Activated CD8-positive, alpha-beta T cell treated with anti-CD3 and anti-CD28 coated beads for 36 hours (primary cell): ENCODE data around the gene TCP11L1. TPM values are rescaled to one million over a fixed set of nuclear protein-coding genes. Genes with fewer than 3 reads are reported as not detected.

Source experiments
- ATAC-seq: fragments of 200-7000 bp; cut with Tn5 transposase; one replicate; pipeline ENCODE4 v1.10.0; 2021; ENCODE audit warnings: mild to moderate bottlenecking, moderate library complexity
- CTCF ChIA-PET: fragments of 350-600 bp; sonication (Branson Sonifier 250); formaldehyde crosslinking; loops from one replicate; lab custom pipeline; 2021; ENCODE audit warnings: antibody characterized with exemption; lab: Charles Lee
- POLR2A ChIA-PET: fragments of 350-600 bp; sonication (Branson Sonifier 250); formaldehyde crosslinking; loops from one replicate; lab custom pipeline; 2021; ENCODE audit warnings: antibody characterized with exemption; lab: Charles Lee
- DNase-seq: peaks from one replicate; pipeline ENCODE4 v3.0.0-alpha.2; 2020
- H3K27ac Mint-ChIP-seq: one replicate; pipeline ENCODE4 v1.8.0; 2021; ENCODE audit warnings: mild to moderate bottlenecking, mixed read lengths
- H3K27me3 Mint-ChIP-seq: one replicate; pipeline ENCODE4 v1.8.0; 2021; ENCODE audit warnings: mixed read lengths
- H3K36me3 Mint-ChIP-seq: one replicate; pipeline ENCODE4 v1.8.0; 2021; ENCODE audit warnings: low read depth, mixed read lengths
- H3K4me1 Mint-ChIP-seq: one replicate; pipeline ENCODE4 v1.8.0; 2021; ENCODE audit warnings: low read depth, mixed read lengths
- H3K4me3 Mint-ChIP-seq: one replicate; pipeline ENCODE4 v1.8.0; 2021; ENCODE audit warnings: mild to moderate bottlenecking, moderate library complexity, mixed read lengths
- H3K9me3 Mint-ChIP-seq: one replicate; pipeline ENCODE4 v1.8.0; 2021; ENCODE audit warnings: mixed read lengths
- CTCF ChIP-seq: fragments of 200-600 bp; IDR thresholded peaks from one replicate; pipeline ENCODE4 v1.8.0; 2022; ENCODE audit warnings: antibody characterized with exemption, mild to moderate bottlenecking
- intact Hi-C: fragments of 100-400 bp; cut with micrococcal nuclease; formaldehyde crosslinking; loops from one replicate; pipeline ENCODE4 v1.10.0; 2022
- total RNA-seq, 2 experiments: library from RNA; stranded (reverse); gene quantifications; one replicate each; pipeline ENCODE4 v1.2.3, GENCODE V29; 2021

TCP11L1 gene
- total RNA-seq, 2 experiments from 2014 or later = 11.0 to 12.7 TPM

- POLR2A ChIA-PET = interaction anchor here (0.6 to 0.7 kb wide), 2 partner anchors 16 to 1334 kb away, joined by 3 to 4 read pairs; partner anchors contain the start of gene TCP11L1
- Mint-ChIP-seq H3K36me3 (peaks cover 26% of the 10 kb centered on the region), H3K9me3 (no peaks in the 10 kb centered on the region), H3K27me3 (no peaks in the 10 kb centered on the region), H3K4me3 (no peak overlapping the region), H3K27ac (no peak overlapping the region), H3K4me1 (peaks cover 7% of the 10 kb centered on the region)
- intact Hi-C loops = no loop called here
- DNase-seq = no peak
- CTCF ChIA-PET = interaction anchor here (1.3 to 2.4 kb wide), 4 partner anchors 9 to 16 kb away, joined by 3 to 10 read pairs (median 6); partner anchors contain the start of gene TCP11L1
- TF ChIP-seq CTCF = no peak
- ATAC-seq = no peak
Measured at GRCh38 chr11:33055375-33055774, 16.0 kb downstream of the TCP11L1 start.

- Mint-ChIP-seq H3K27ac (no peak overlapping the region), H3K4me3 (no peak overlapping the region), H3K36me3 (peaks cover 34% of the 10 kb centered on the region), H3K4me1 (peaks cover 20% of the 10 kb centered on the region), H3K9me3 (no peaks in the 10 kb centered on the region), H3K27me3 (no peaks in the 10 kb centered on the region)
- CTCF ChIA-PET = interaction anchor here (0.6 to 1.6 kb wide), 3 partner anchors 8 to 11 kb away, joined by 3 to 6 read pairs (median 3); no protein-coding TSS in a partner anchor
- ATAC-seq (no peak), DNase-seq (no peak)
- POLR2A ChIA-PET = no interaction called here
- no peak for TF ChIP-seq CTCF
- intact Hi-C loops = no loop called here
Measured at GRCh38 chr11:33057284-33057683, 17.9 kb downstream of the TCP11L1 start.

- intact Hi-C loops = loop anchor here (10.0 kb wide), 2 partner anchors 165 to 225 kb away; partner anchors contain the start of gene QSER1
- Mint-ChIP-seq H3K9me3 (no peaks in the 10 kb centered on the region), H3K27ac (no peak overlapping the region), H3K36me3 (peaks cover 42% of the 10 kb centered on the region), H3K27me3 (no peaks in the 10 kb centered on the region), H3K4me3 (no peak overlapping the region), H3K4me1 (peaks cover 41% of the 10 kb centered on the region)
- ChIA-PET CTCF (interaction anchor here (0.7 kb wide), 1 partner anchor 833 kb away, joined by 3 read pairs; no protein-coding TSS in a partner anchor), POLR2A (interaction anchor here (1.1 kb wide), 1 partner anchor 46 kb away, joined by 3 read pairs; no protein-coding TSS in a partner anchor)
- TF ChIP-seq CTCF = no peak
- no peak for ATAC-seq
- no peak for DNase-seq
Measured at GRCh38 chr11:33059331-33060007, 20.1 kb downstream of the TCP11L1 start.

- ATAC-seq (no peak), DNase-seq (no peak)
- H3K27me3 Mint-ChIP-seq = no peaks in the 10 kb centered on the region
- no peaks in the 10 kb centered on the region for H3K9me3 Mint-ChIP-seq
- CTCF ChIA-PET = interaction anchor here (0.7 to 1.6 kb wide), 4 partner anchors 99 to 833 kb away, joined by 3 to 4 read pairs (median 4); no protein-coding TSS in a partner anchor
- H3K4me3 Mint-ChIP-seq = no peak overlapping the region
- intact Hi-C loops = loop anchor here (10.0 kb wide), 2 partner anchors 165 to 225 kb away; partner anchors contain the start of gene QSER1
- POLR2A ChIA-PET = interaction anchor here (0.9 to 1.7 kb wide), 3 partner anchors 17 to 46 kb away, joined by 3 to 6 read pairs (median 3); no protein-coding TSS in a partner anchor
- H3K36me3 Mint-ChIP-seq = peaks cover 38% of the 10 kb centered on the region
- H3K27ac Mint-ChIP-seq = peak overlapping the region; percentile 48
- H3K4me1 Mint-ChIP-seq = peaks cover 49% of the 10 kb centered on the region
- TF ChIP-seq CTCF = no peak
Measured at GRCh38 chr11:33060271-33060670, 20.9 kb downstream of the TCP11L1 start.
